Stimulated activated CD8-positive, alpha-beta memory T cell treated with anti-CD3 and anti-CD28 coated beads, Interleukin-15, amount 100 ng/mL, for 1 hour (primary cell): ENCODE results near the gene OSBPL7.

Experiments
- DNase-seq: peaks from one replicate; pipeline ENCODE4 v3.0.0-alpha.2; 2020; ENCODE audit warnings: low read depth

OSBPL7 gene

GRCh38 chr17:47763913-47764582 lies 57.5 kb downstream of the OSBPL7 start:
- DNase-seq: no peak

- DNase-seq: no peak
Observed at GRCh38 chr17:47762728-47763127, 58.9 kb downstream of the OSBPL7 start.

GRCh38 chr17:47760409-47761140 lies 61.0 kb downstream of the OSBPL7 start:
- DNase-seq: no peak

GRCh38 chr17:47757386-47757785 lies 64.2 kb downstream of the OSBPL7 start:
- DNase-seq: no peak
